DOHH2 (cell line): ENCODE data around the gene MAPK11.

Source experiments
- CTCF ChIP-seq: fragments of 200-600 bp; sonication (generic); IDR thresholded peaks from one replicate; pipeline ENCODE4 v1.5.1; 2014; ENCODE audit warnings: antibody characterized with exemption, mild to moderate bottlenecking, low read depth, low read length; ENCODE audit not compliant: poor library complexity, severe bottlenecking
- EZH2phosphoT487 ChIP-seq: fragments of 200-600 bp; sonication (generic); IDR thresholded peaks from 2 replicates; pipeline ENCODE4 v1.6.1; 2017; ENCODE audit warnings: borderline replicate concordance, mild to moderate bottlenecking, antibody characterized with exemption, low read length, moderate library complexity, mixed read lengths

- TF ChIP-seq CTCF, result no peak
- TF ChIP-seq EZH2phosphoT487, result no peak
Measured at GRCh38 chr22:50219800-50220602, 50.2 kb downstream of the MAPK11 start.
